Ascending aorta (tissue), 2 donors: ENCODE results near the gene KHDC4. TPM values are rescaled to one million over a fixed set of nuclear protein-coding genes. Genes with fewer than 3 reads are reported as not detected.

ENCODE experiments used
- DNase-seq, 2 donors: peaks; one replicate each; pipeline ENCODE4 v3.0.0-alpha.2; 2019; ENCODE audit warnings: low spot score in 2 of 2
- H3K27ac ChIP-seq, 2 donors: fragments of 200-600 bp; sonication (generic); one replicate each; pipeline ENCODE4 v1.5.1; 2016 to 2017; ENCODE audit warnings: mild to moderate bottlenecking in 1 of 2
- H3K27me3 ChIP-seq: fragments of 200-600 bp; sonication (generic); one replicate; pipeline ENCODE4 v1.5.1; 2017
- H3K36me3 ChIP-seq, 2 donors: fragments of 200-600 bp; sonication (generic); one replicate each; pipeline ENCODE4 v1.5.1; 2016
- H3K4me1 ChIP-seq, 2 donors: fragments of 200-600 bp; sonication (generic); one replicate each; pipeline ENCODE4 v1.5.1; 2016 to 2017; ENCODE audit warnings: mild to moderate bottlenecking in 1 of 2
- H3K4me3 ChIP-seq, 2 donors: fragments of 200-600 bp; sonication (generic); one replicate each; pipeline ENCODE4 v1.5.1; 2016 to 2017; ENCODE audit warnings: mild to moderate bottlenecking in 1 of 2
- H3K9me3 ChIP-seq, 2 donors: fragments of 200-600 bp; sonication (generic); one replicate each; pipeline ENCODE4 v1.5.1; 2016
- intact Hi-C: fragments of 100-400 bp; cut with DNase I; formaldehyde crosslinking; loops from one replicate; pipeline ENCODE4 v1.15.1; 2023
- total RNA-seq: library from RNA; depleted of rRNA; stranded (reverse); fragments of >200 nt; gene quantifications from one replicate; pipeline ENCODE4 v1.1.0, GENCODE V29; 2016
- TF ChIP-seq, protein P1 (sequence below), 3 experiments: fragments of 200-600 bp in 2 of 3; fragments of 450-650 bp in 1 of 3; sonication (generic) in 2 of 3; IDR thresholded peaks; one replicate each; pipeline ENCODE4 v1.5.1; 2016 to 2019; ENCODE audit warnings: antibody characterized with exemption in 3 of 3, mild to moderate bottlenecking in 1 of 3, moderate library complexity in 1 of 3

Gene KHDC4
- total RNA-seq, 1 donor from 2014 or later = 101 TPM

DNA sequence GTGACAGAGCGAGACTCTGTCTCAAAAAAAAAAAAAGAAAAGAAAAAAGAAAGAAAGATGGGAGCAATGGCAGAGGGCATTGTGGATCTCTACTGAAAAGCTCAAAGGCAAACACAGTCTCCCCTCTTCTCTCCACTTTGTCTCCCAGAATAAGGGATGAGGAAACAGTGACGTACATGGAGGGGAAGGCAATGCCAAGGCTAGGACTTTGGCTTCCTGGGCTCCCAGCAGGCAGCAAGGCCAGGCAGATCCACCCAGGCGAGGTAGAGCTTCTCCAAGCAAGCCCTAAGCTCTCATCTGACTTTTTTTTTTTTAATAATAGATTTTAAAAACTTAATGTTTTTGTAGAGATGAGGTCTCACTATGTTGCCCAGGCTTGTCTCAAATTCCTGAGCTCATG lies 39.5 kb upstream of the KHDC4 start:
- TF ChIP-seq, protein P1, sequence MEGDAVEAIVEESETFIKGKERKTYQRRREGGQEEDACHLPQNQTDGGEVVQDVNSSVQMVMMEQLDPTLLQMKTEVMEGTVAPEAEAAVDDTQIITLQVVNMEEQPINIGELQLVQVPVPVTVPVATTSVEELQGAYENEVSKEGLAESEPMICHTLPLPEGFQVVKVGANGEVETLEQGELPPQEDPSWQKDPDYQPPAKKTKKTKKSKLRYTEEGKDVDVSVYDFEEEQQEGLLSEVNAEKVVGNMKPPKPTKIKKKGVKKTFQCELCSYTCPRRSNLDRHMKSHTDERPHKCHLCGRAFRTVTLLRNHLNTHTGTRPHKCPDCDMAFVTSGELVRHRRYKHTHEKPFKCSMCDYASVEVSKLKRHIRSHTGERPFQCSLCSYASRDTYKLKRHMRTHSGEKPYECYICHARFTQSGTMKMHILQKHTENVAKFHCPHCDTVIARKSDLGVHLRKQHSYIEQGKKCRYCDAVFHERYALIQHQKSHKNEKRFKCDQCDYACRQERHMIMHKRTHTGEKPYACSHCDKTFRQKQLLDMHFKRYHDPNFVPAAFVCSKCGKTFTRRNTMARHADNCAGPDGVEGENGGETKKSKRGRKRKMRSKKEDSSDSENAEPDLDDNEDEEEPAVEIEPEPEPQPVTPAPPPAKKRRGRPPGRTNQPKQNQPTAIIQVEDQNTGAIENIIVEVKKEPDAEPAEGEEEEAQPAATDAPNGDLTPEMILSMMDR (IDR thresholded peaks at IDR 0.05) = no peak
- H3K27ac ChIP-seq = peak overlapping the region; percentile 94 to 98
- peak overlapping the region in 1 of 2 donors; percentile 72 for H3K4me3 ChIP-seq
- DNase-seq = no peak
- no peaks in the 10 kb centered on the region for H3K27me3 ChIP-seq
- peaks cover 13 to 14% of the 10 kb centered on the region in 2 donors for H3K36me3 ChIP-seq
- H3K4me1 ChIP-seq = peaks cover 48 to 68% of the 10 kb centered on the region in 2 donors
- no peaks in the 10 kb centered on the region for H3K9me3 ChIP-seq
- intact Hi-C loops = no loop called here

DNA sequence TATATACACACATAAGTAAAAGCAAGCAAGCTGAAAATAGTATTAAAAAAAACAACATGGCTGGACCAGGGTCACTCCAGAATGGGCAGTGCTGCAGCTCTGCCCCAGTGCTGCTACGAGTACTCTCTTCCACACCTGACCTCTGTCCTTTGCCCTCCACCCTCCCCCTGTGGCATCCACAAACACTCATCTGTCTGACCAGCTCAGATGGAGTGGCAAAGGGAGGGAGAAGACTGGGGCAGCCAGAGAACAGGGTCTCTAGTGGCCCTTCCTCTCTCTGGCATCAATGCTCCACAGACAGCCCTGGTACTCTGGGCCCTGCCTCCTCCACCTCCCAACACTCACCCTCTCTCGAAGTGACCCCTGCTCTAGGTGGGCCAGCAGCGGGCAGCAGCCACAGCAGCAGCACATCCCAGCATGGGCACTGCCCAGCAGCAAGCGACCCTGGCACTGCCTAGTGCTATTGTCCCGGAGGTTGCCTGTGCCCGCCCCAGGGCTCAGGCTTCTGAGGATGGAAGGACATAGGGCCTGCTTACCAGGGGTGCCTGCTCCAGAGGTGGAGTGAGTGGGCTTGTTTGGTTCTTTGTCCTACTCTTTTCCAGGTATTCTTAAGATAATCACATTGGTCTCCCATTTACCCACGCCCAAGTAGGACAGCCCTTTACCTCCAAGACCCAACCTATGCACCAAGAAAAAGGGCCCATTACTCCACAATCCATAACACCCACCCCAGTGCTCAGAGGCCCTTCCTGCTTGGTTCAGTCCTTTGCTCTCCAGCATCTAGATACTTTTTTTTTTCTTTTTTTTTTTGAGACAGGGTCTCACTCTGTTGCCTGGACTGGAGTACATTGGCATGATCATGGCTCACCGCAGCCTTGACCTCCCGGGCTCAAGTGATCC lies 37.9 kb upstream of the KHDC4 start:
- peak overlapping the region; percentile 94 to 98 for H3K27ac ChIP-seq
- no peak for DNase-seq
- intact Hi-C loops = no loop called here

DNA sequence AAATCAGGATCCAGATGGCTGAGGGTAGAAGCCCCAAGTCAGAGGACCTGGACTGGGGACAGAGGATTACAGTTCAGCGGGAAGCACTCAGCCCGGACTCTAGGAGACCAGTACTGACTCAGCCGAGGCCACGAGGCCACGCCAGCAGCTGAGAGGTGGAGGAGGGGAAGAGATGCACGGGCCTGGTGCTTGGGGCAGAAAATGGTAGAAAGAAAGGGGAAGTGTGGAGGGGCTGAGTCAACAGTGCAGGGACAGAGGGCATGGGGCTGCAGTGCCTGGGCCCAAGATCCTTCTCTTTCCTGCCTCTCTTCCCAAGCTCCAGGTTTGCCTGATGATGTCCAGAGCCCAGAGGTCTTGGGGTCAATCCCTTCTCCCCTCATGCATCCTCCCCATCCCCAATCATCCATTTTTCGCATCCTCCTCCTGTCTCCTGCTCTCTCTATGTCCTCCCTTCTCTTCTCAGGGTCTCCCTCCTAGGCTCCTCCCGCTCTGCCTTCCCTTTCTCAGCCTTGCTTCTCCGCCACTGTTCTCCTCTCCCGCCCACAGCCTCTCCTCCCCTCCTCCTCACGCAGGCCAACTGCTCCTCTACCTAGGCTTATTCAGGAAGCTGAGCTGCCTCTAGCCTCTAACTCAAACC lies 36.4 kb upstream of the KHDC4 start:
- intact Hi-C loops = no loop called here
- H3K4me1 ChIP-seq = peaks cover 62 to 90% of the 10 kb centered on the region in 2 donors

More for the DNA sequence above, 37.9 kb upstream of the KHDC4 start:
- Histone ChIP-seq H3K27me3 (no peaks in the 10 kb centered on the region), H3K36me3 (peaks cover 26 to 29% of the 10 kb centered on the region in 2 donors), H3K4me1 (peaks cover 62 to 83% of the 10 kb centered on the region in 2 donors), H3K9me3 (no peaks in the 10 kb centered on the region), H3K4me3 (no peak overlapping the region)
- TF ChIP-seq, protein P1 (IDR thresholded peaks at IDR 0.05) = no peak

DNA sequence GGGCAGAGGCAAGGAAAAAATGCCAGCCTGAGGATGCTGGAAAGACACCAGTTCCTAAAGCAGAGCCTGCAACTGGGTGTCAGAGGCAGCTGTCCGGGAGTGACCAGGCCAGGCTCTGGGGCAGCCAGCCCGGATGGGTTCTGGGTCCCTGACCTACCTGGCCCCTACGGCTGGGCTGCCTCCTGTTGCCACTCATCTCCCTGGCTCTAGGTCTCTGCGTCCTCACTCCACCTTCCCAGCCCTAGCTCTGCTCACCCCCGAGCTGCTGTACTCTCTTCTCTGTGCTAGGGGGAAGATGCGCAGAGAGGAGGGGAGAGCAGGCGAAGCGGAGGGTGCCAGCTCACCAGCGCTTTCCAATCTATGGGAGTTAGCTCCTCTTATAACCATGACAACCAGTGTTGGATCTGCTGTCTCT lies 35.2 kb upstream of the KHDC4 start:
- Histone ChIP-seq H3K27me3 (no peaks in the 10 kb centered on the region), H3K27ac (peak overlapping the region; percentile 94 to 98), H3K36me3 (peaks cover 54 to 57% of the 10 kb centered on the region in 2 donors), H3K4me3 (peak overlapping the region in 1 of 2 donors; percentile 34), H3K4me1 (peaks cover 55 to 79% of the 10 kb centered on the region in 2 donors), H3K9me3 (no peaks in the 10 kb centered on the region)
- no peak for DNase-seq
- intact Hi-C loops = no loop called here
- TF ChIP-seq, protein P1 (IDR thresholded peaks at IDR 0.05) = no peak

More for the DNA sequence above, 36.4 kb upstream of the KHDC4 start:
- no peaks in the 10 kb centered on the region for H3K27me3 ChIP-seq
- TF ChIP-seq, protein P1 (IDR thresholded peaks at IDR 0.05) = no peak
- DNase-seq = peak; percentile 67 to 86
- H3K36me3 ChIP-seq = peaks cover 42 to 45% of the 10 kb centered on the region in 2 donors
- peak overlapping the region; percentile 94 to 98 for H3K27ac ChIP-seq
- no peaks in the 10 kb centered on the region for H3K9me3 ChIP-seq
- peak overlapping the region in 1 of 2 donors; percentile 27 for H3K4me3 ChIP-seq

DNA sequence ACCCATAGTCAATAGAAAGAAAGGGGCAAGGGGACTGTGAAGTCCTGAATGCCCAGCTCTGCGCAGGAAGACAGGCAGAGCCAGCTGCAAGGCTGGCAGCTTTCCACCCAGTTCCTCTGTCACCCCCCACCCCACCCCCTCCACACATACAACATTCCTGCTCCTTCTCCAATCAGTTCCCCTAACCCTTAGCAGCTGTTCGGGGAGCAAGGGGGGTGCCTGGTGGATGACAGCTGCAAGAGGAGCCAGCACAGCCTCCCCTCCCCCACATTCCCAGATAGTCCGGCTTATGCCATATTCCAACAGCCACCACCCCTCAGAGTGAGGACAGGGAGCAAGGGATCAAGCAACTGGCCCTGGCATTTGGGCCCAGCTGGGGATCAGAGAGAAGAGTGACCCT lies 34.5 kb upstream of the KHDC4 start:
- Histone ChIP-seq H3K4me3 (peak overlapping the region in 1 of 2 donors; percentile 34), H3K27ac (peak overlapping the region; percentile 94 to 98), H3K4me1 (peaks cover 48 to 73% of the 10 kb centered on the region in 2 donors), H3K9me3 (no peaks in the 10 kb centered on the region), H3K27me3 (no peaks in the 10 kb centered on the region), H3K36me3 (peaks cover 60 to 62% of the 10 kb centered on the region in 2 donors)
- TF ChIP-seq, protein P1 (IDR thresholded peaks at IDR 0.05) = no peak
- intact Hi-C loops = no loop called here
- DNase-seq = no peak
